ENCODE data around the gene KLHDC4. TPM values are rescaled to one million over a fixed set of nuclear protein-coding genes. Genes with fewer than 3 reads are reported as not detected.

KLHDC4 gene
- total and polyA plus RNA-seq, 9 of the 15 experiments (the other 6 are each of a cell fraction or from before 2014, with no cell fraction given) = 1.3 to 68.1 (median 32.8) TPM

GRCh38 chr16:87806641-87807546 is 41.1 kb upstream of the KLHDC4 start (continued):
- no peak for TF ChIP-seq MCM5 (IDR thresholded peaks at IDR 0.05; ENCODE audit: low read depth)
- 0 out of 2 replicates have a peak, but pooled peaks have one; percentile 61 for TF ChIP-seq LCOR (CRISPR knock-in tag; IDR thresholded peaks at IDR 0.05)
- no peak for TF ChIP-seq ZBTB43 (CRISPR knock-in tag; IDR thresholded peaks at IDR 0.05)
- no peak for TF ChIP-seq E4F1 (CRISPR knock-in tag; IDR thresholded peaks at IDR 0.05; ENCODE audit: borderline replicate concordance)
- TF ChIP-seq SLC30A9 (CRISPR knock-in tag; IDR thresholded peaks at IDR 0.05) = no peak
- no peak for TF ChIP-seq ZBTB12 (CRISPR knock-in tag; IDR thresholded peaks at IDR 0.05)
- no peak for TF ChIP-seq HMGXB4 (CRISPR knock-in tag; IDR thresholded peaks at IDR 0.05)
